GM08714 (cell line): ENCODE data around the gene HDAC4.

Experiments used
- H3K4me3 ChIP-seq: fragments of 200-500 bp; sonication (Bioruptor generic); 2 replicates; pipeline ENCODE4 v1.5.1; 2014; ENCODE audit warnings: mild to moderate bottlenecking, low read length, inconsistent platforms
- ZNF274 ChIP-seq: IDR thresholded peaks from 2 replicates; pipeline ENCODE4 v1.6.1; 2012; ENCODE audit warnings: mild to moderate bottlenecking, low read depth, low read length

The HDAC4 gene

DNA sequence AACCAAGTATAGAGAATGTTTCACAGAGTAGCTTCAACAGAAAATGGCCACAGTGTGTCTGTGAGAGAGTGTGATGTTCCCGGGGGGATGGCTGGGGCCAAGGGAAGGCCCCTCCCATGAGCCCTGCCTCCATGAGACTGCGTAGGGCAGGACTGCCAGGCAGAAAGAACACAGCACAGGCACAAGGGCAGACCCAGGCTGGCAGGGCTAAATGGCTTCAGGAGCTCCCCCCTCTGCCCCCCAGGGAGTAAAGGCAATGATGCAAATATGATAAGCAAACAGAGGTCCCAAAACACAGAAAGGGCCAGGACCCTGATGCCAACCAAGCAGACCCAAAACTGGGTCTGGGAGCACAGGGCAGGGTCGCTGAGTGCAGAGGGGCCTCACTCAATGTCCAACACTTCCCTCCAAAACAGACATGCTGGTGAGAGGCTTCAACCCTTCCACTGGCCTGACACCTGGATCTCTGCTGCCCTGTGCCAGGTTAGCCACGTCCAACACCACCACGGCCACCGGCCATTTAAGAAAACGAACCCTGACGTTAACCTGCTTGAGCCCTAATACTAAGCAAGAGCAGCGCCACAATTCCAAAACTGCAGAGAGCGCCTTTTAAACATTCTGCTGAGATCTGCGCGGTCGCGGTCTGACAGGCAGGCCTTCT is 90.3 kb downstream of the HDAC4 start:
- TF ChIP-seq ZNF274 = no peak
- H3K4me3 ChIP-seq = no peak overlapping the region

DNA sequence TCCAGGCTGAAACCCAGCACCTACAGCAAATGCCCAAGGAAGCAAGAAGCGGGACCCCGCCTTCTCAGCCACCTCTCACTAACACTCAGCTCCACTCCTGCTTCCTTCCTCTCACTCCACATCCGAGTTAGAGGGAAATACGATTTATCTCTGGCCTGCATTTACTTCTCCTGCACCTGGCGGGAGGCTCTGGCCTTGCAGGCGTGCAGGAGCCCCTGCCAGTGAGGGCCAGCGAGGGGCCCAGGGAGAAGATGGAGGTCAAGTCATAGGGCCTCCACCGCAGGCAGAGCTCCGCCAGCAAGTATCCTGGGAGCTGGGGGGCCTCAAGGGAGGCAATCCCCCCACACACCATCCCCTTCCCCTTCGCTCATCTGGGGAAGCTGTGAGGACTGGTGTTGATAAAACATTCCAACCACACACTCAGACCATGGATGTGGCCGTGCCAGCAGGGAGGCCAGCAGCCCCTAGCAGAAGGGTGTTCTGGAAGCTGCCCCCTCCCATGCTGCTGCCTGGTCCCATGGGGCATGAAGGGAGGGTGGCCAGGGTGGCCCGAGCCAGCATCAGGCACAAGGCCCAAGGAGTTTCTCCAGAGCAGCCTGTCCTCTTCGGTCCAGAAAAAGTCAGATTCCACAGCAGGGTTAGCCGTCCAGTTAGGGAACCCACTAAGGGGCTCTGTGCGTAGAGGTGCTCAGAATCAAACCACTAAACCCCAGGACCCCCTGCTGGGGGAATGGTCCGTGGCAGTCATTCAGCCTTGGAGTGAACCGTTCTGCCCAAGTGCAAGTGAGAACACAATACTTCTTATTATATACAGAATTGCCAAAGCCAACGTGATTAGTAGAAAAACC is 91.2 kb downstream of the HDAC4 start:
- no peak for TF ChIP-seq ZNF274
- H3K4me3 ChIP-seq = no peak overlapping the region

DNA sequence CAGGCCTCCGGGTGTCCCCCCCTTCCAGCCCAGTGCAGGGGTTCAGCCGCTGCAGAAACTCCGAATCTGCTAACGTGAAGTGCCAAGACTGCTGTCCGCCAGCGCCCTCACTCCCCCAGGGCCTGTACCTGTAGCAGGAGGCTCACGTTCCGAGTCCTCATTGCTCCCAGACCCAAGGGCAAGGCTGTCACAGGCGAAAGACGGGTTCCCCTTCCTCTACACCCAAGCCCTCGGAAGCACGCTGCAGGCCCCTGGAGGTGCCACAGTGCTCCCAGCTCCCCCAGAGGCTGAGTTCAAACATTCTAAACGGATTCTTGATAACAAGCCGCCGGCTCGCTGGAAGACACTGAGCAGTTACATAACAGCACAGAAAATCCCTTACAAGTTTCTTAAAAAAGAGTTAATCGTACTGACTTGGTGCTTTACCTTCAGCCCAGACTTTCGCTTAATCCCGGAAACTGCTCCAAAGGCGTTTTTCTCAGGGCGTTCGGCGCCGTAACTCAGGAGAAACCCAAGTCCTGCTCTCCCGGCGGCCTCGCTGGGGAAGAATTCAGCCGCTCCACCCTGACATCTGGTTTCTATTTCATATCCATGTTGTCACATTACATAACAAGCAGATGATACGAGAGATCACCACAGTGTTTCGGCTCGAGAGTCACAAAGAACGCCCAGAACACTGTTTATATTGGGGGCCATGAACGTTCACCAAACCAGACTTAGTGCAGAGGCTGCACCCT is 92.0 kb downstream of the HDAC4 start:
- TF ChIP-seq ZNF274 = no peak

GRCh38 chr2:239307921-239308613 is 92.8 kb downstream of the HDAC4 start:
- H3K4me3 ChIP-seq = no peak overlapping the region
- no peak for TF ChIP-seq ZNF274

More for the DNA sequence above, 92.0 kb downstream of the HDAC4 start:
- no peak overlapping the region for H3K4me3 ChIP-seq

- TF ChIP-seq ZNF274 = no peak
- H3K4me3 ChIP-seq = no peak overlapping the region
Measured at GRCh38 chr2:239307221-239307569, 93.6 kb downstream of the HDAC4 start.

- TF ChIP-seq ZNF274 = no peak
- no peak overlapping the region for H3K4me3 ChIP-seq
Measured at GRCh38 chr2:239306274-239307220, 94.3 kb downstream of the HDAC4 start.

DNA sequence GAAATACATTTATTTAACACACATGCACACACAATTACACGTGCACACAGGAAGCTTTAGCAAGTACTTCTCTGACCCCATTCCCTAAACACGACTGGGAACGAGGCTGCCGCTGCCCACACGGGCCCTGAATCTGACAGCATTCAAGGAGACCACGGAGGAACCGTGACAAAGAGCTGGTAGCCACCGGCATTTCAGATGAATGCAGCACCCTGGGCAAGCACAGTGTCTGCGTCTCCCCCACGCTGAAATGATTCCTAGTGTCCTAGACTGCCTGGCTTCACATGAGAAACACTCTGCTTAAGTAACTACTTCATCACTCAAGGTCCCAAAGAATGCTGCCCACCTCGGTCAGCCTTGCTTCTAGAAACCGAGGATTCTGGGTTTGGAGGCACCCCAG is 95.0 kb downstream of the HDAC4 start:
- TF ChIP-seq ZNF274 = no peak
- no peak overlapping the region for H3K4me3 ChIP-seq

DNA sequence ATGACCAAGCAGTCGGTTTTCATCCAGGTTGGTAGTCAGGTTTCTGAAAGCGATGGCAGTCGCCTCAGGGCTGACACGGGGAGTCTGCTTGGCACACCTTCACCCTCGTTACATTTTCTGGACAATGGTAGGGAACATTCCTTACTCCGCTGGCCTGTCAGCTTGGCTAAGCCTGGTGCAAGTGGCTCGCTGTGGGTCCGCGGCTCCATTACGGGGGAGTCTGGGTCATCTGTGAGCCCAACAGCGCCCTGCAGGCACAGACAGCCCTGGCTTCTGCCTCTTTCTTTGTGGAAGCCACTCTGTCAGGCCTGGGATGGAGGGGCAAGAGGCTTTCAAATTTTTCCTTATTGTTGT is 95.6 kb downstream of the HDAC4 start:
- H3K4me3 ChIP-seq = no peak overlapping the region
- no peak for TF ChIP-seq ZNF274

DNA sequence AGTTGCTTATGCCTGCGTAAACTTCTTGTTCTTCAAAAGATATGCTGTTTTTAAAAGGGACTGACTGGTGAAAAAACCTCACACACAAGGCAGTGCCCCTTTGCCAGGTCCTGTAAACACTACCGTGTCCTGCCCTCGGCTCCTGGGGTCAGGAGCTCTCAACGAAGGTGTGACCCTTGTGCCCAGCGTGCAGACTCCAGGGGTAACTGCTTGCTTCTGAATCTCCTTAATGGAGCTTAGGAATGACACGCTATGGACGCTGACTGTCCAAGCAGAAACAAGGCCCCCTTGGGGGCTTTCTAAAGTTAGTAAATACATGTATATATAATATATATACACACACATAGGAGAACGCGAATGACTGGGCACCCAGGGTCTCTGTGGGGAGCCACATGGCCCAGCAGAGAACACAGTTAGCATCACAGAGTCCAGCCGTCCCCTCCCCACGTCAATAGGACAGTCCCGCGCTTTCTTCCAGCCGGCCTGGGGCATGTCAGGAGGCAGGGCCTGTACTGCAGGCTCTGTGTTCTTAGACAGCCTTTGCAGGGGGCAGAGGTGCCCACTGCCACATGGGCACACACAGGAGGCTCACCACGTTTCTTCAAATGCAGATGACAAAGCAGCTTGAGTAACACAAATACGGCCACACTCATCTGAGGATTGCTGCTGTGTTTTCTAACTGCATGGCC is 96.1 kb downstream of the HDAC4 start:
- H3K4me3 ChIP-seq = no peak overlapping the region
- no peak for TF ChIP-seq ZNF274

GRCh38 chr2:239303711-239304532 is 96.9 kb downstream of the HDAC4 start:
- no peak overlapping the region for H3K4me3 ChIP-seq
- no peak for TF ChIP-seq ZNF274

DNA sequence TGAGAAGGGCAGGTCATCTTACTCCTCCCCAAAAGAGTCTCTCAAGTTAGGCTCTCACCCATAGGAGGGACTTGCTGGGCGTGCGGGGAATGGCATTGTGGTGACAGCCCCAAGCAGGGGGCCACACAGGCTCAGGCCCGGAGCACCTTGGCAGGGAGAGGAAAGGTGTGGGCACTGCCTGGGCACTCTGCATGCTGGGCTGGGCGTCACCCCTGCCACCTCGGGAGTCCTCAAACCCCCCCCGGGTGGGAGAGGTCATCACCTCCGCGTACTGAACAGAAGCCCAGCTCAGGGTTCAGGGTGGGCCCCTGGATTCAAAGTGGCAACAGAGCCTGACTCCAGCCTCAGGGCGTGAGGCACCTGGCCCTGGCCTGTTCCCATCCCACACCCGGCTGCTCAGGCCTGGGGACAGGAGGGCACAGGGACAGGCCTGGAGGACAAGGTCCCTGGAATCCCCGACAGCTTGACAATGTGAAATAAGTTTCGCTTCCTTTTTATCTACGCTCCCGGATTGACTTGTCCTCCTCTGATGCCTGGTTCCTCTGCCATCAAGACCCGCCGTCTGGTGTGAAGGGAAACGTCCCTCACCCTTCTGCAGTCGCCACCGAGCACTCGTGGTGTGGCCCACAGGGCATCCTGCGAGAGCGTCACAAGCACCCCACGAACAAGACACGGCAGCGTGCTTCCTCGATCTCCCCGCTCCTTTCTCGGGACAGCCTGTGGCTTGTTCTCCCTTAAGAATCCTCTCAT is 97.8 kb downstream of the HDAC4 start:
- TF ChIP-seq ZNF274 = no peak
- no peak overlapping the region for H3K4me3 ChIP-seq
